Panc1 (cell line): ENCODE measurements around the gene TES. TPM values are rescaled to one million over a fixed set of nuclear protein-coding genes. Genes with fewer than 3 reads are reported as not detected.
A peak's percentile ranks its signal among the peaks of the same experiment; 100 is the strongest.

Source experiments
- ATAC-seq: fragments of 200-7000 bp; cut with Tn5 transposase; 2 replicates; pipeline ENCODE4 v1.9.1; 2020; ENCODE audit warnings: mild to moderate bottlenecking, moderate library complexity
- BruUV-seq: library from RNA; stranded (reverse); fragments of 400-500 nt; replicated peaks from 2 replicates; lab custom pipeline; 2021; lab: Mats Ljungman, UMichigan
- CTCF ChIA-PET: fragments of 300-600 bp; sonication (Branson Sonifier 250); formaldehyde crosslinking; loops from one replicate; lab custom pipeline; 2022; ENCODE audit warnings: antibody characterized with exemption; lab: Charles Lee
- POLR2A ChIA-PET: fragments of 300-600 bp; sonication (Branson Sonifier 250); formaldehyde crosslinking; loops from one replicate; lab custom pipeline; 2022; ENCODE audit warnings: antibody characterized with exemption; lab: Charles Lee
- DNase-seq: peaks from one replicate; pipeline ENCODE4 v3.0.0-alpha.2; 2010; ENCODE audit warnings: low read depth, low spot score
- H3K27ac ChIP-seq: 2 replicates; pipeline ENCODE4 v1.5.1; 2011; ENCODE audit warnings: mild to moderate bottlenecking, low read length, inconsistent platforms
- H3K27me3 ChIP-seq: fragments of 200-500 bp; sonication (Bioruptor generic); 2 replicates; pipeline ENCODE4 v1.6.0; 2014; ENCODE audit warnings: low read length, inconsistent platforms; ENCODE audit not compliant: control insufficient read depth, insufficient read depth
- H3K36me3 ChIP-seq: fragments of 200-500 bp; sonication (Bioruptor generic); 2 replicates; pipeline ENCODE4 v1.5.1; 2014; ENCODE audit warnings: inconsistent platforms, mild to moderate bottlenecking, low read length, moderate library complexity; ENCODE audit not compliant: control insufficient read depth, insufficient read depth
- H3K4me1 ChIP-seq: 2 replicates; pipeline ENCODE4 v1.5.1; 2011; ENCODE audit warnings: inconsistent platforms, mild to moderate bottlenecking, low read length, moderate library complexity; ENCODE audit not compliant: control insufficient read depth, insufficient read depth
- H3K4me3 ChIP-seq, 2 experiments: 2 replicates each; pipeline ENCODE4 v1.5.1; 2011 to 2012; ENCODE audit warnings: low read depth in 2 of 2, low read length in 2 of 2, mild to moderate bottlenecking in 2 of 2, inconsistent platforms in 1 of 2, moderate library complexity in 1 of 2
- H3K9me3 ChIP-seq: fragments of 200-500 bp; sonication (Bioruptor generic); 2 replicates; pipeline ENCODE4 v1.5.1; 2014; ENCODE audit warnings: low read depth, mild to moderate bottlenecking, inconsistent platforms, low read length, moderate library complexity; ENCODE audit not compliant: control insufficient read depth, insufficient read depth
- CTCF ChIP-seq: fragments of 450-650 bp; IDR thresholded peaks from 2 replicates; pipeline ENCODE4 v1.5.1; 2017; ENCODE audit warnings: mild to moderate bottlenecking
- POLR2AphosphoS5 ChIP-seq: IDR thresholded peaks from 2 replicates; pipeline ENCODE4 v1.6.1; 2012; ENCODE audit warnings: mild to moderate bottlenecking, low read depth, low read length, moderate library complexity
- REST ChIP-seq, 2 experiments: IDR thresholded peaks; 2 replicates each; pipeline ENCODE4 v1.6.1; 2011 to 2012; ENCODE audit warnings: low read depth in 2 of 2, control low read depth in 1 of 2, low read length in 1 of 2, mild to moderate bottlenecking in 1 of 2, moderate library complexity in 1 of 2; ENCODE audit not compliant: insufficient read depth in 1 of 2
- SIN3A ChIP-seq: IDR thresholded peaks from 2 replicates; pipeline ENCODE4 v1.6.1; 2012; ENCODE audit warnings: low read depth, mild to moderate bottlenecking, low read length, moderate library complexity, borderline replicate concordance; ENCODE audit not compliant: insufficient read depth
- TCF7L2 ChIP-seq: IDR thresholded peaks from 2 replicates; pipeline ENCODE4 v1.6.1; 2011; ENCODE audit warnings: mild to moderate bottlenecking, low read depth, low read length, inconsistent platforms
- in situ Hi-C: cut with HindIII; loops from 2 replicates; pipeline ENCODE4 v1.10.0; 2016; ENCODE audit warnings: low sequenced_read_pairs, low pct_unique_long_range_greater_than_20kb
- intact Hi-C: fragments of 100-400 bp; cut with micrococcal nuclease; formaldehyde crosslinking; loops from one replicate; pipeline ENCODE4 v1.10.0; 2022; ENCODE audit not compliant: unreplicated experiment
- total RNA-seq: library from RNA; stranded (reverse); gene quantifications from one replicate; pipeline ENCODE4 v1.2.1, GENCODE V29; 2021; ENCODE audit not compliant: unreplicated experiment

Gene TES
- total RNA-seq, 1 experiment from 2014 or later = 99.4 TPM

DNA sequence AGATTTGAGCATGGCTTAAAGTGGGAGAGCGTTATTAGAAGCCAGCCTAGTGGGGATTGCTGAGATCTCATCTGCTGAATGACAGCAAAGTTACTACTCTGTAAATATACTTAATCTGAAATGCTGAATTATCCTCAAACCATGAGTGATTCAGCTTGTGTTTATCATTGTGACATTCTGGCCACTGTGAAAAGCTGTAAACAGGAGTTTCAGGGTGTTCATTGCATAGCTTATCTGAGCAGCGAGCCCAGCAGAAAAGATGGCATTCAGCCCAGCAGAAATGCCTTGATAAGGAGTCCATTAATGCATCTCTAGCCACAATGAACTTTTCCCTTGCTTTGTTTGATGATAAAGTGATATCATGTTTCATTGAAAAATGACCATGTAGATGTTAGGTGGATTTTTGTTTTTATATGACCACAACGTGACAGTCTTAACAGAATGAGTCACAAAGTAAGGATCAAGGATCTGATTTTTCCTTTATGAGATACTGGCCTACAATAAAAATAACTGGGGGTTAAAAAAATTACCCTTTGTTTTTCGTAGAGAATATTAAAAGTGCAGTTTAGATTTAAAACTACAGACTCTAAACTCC lies 7.8 kb downstream of the TES start:
- Histone ChIP-seq H3K27ac (peak overlapping the region; percentile 83), H3K36me3 (no peaks in the 10 kb centered on the region), H3K4me1 (peaks cover 99% of the 10 kb centered on the region), H3K4me3 (peak overlapping the region in 1 of 2 experiments; percentile 23; a peak in 2 of 4 replicates), H3K9me3 (no peaks in the 10 kb centered on the region), H3K27me3 (no peaks in the 10 kb centered on the region)
- ChIA-PET POLR2A (no interaction called here), CTCF (interaction anchor here (1.0 kb wide), 1 partner anchor 38 kb away, joined by 3 read pairs; no protein-coding TSS in a partner anchor)
- TF ChIP-seq SIN3A (0 out of 2 replicates have a peak, but pooled peaks have one; percentile 42), CTCF (no peak), POLR2AphosphoS5 (peak; percentile 80; the same call in 1 of the 2 replicates), REST (IDR thresholded peaks at IDR 0.05; ENCODE audit: insufficient read depth in 1 of 2, low read depth in 2 of 2, low read length in 1 of 2) (no peak), TCF7L2 (peak; percentile 99)
- DNase-seq = no peak
- in situ Hi-C loops = no loop called here
- BruUV-seq = no TSS peak
- intact Hi-C loops = loop anchor here (5.0 kb wide), 1 partner anchor 41 kb away; no protein-coding TSS in a partner anchor
- peak; percentile 90 for ATAC-seq

DNA sequence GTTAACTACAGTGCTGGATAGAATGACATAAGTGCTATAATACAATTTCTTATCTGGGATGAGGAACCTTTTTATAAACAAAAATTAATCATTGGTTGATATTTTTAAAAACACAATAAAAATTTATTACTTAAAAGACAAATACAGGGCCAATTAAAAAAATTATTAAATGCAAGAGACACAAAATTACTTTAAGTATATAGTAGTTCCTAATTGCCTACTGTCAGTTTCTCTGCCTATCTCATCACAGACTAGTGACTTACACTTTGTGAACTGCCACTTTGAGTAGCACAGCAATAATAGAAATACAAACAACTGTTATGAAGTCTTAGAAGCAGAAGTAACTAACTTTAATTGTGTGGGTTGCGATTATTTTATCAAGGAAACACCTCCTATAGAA lies 8.4 kb downstream of the TES start:
- in situ Hi-C loops = no loop called here
- ATAC-seq (no peak), DNase-seq (no peak)
- BruUV-seq = no TSS peak
- Histone ChIP-seq H3K4me1 (peaks cover 99% of the 10 kb centered on the region), H3K27ac (peak overlapping the region; percentile 83), H3K27me3 (no peaks in the 10 kb centered on the region), H3K9me3 (no peaks in the 10 kb centered on the region), H3K36me3 (no peaks in the 10 kb centered on the region), H3K4me3 (no peak overlapping the region)
- ChIA-PET CTCF (no interaction called here), POLR2A (no interaction called here)
- no peak for TF ChIP-seq REST (IDR thresholded peaks at IDR 0.05; ENCODE audit: insufficient read depth in 1 of 2, low read depth in 2 of 2, low read length in 1 of 2)
- no peak for TF ChIP-seq CTCF
- no peak for TF ChIP-seq POLR2AphosphoS5
- no peak for TF ChIP-seq TCF7L2
- no peak for TF ChIP-seq SIN3A
- intact Hi-C loops = loop anchor here (5.0 kb wide), 1 partner anchor 41 kb away; no protein-coding TSS in a partner anchor
